HG02970 (cell line): ENCODE measurements around the gene MASP1.
"Not testable (repeated sequence)": the region's sequence is repeated elsewhere in the genome, so short reads cannot be mapped to it uniquely, and the experiment has no call there.

Experiments used
- ATAC-seq: cut with Tn5 transposase; IDR thresholded peaks from one replicate; pipeline ENCODE4 v1.9.1; 2021; ENCODE audit warnings: mild to moderate bottlenecking, moderate library complexity, moderate number of reproducible peaks; ENCODE audit not compliant: unreplicated experiment, low FRiP score

The MASP1 gene

GRCh38 chr3:187269486-187269885 lies 22.1 kb downstream of the MASP1 start:
- no peak for ATAC-seq

DNA sequence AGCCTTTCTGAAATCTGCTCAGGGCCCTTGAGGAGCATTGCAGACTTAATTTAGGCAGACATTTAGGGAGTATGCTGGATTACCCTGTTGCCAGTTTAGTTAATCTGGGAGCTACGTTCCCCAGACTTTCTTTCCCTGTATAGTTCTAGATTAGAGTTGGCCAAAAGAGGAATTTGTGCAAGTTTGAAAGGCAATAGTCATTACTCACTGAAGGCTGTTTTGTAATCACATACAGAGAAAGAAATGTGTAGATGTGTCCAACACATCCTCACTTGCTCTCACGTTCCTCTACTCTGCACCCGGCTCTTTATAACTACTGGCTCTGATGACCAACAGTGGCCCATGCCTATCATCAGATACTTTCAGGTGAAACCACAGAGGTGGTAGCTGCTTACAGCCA lies 24.2 kb downstream of the MASP1 start:
- no peak for ATAC-seq

- no peak for ATAC-seq
These were observed 24.8 kb downstream of the MASP1 start for GRCh38 chr3:187266691-187267090.

DNA sequence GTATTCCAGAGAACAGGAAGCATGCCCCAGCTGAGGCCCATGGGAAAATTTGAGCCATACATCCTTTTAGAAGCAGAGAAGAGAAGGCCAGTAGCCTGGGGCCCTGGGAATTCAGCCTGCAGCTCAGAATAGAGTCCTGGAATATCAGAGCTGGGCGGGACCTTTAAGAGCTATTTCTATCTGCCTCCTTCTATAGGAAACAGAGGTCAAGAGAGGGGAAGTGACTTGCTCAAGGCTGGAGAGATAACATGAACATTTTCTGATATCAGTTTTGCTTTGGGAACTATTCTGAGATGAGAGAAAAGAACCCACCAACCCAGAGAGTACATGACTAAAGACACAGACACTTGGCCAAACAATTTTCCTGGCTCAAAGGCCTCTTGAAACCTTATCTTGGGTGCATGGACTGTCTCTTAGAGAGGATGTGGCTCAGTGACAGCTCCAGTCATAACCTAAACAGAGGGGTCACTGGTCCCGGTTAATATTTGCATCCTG lies 26.0 kb downstream of the MASP1 start:
- ATAC-seq, result no peak

GRCh38 chr3:187264911-187265310 lies 26.6 kb downstream of the MASP1 start:
- ATAC-seq, result no peak

DNA sequence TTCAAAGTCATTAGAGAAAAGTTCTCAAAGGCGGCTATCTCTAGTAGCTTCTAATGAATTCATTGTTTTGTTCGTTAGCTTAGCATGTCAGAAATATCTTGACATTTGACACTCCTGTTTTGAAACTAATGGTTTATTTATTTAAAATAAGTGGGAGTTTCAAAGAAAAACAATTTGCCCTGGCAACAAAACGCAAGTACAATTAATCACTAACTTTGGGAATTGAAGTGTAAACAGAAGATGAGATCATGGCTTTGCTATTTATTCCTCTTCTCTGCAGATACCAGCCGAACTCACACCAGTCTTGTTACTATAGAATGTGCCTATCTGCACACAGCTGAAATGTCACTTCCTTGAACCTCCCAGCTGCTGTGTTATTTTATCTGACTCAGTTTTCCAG lies 27.5 kb downstream of the MASP1 start:
- ATAC-seq, result no peak

- ATAC-seq, result no peak
These were observed 28.3 kb downstream of the MASP1 start for GRCh38 chr3:187263270-187263669.

GRCh38 chr3:187262360-187262759 lies 29.2 kb downstream of the MASP1 start:
- no peak for ATAC-seq

GRCh38 chr3:187261541-187261969 lies 30.0 kb downstream of the MASP1 start:
- no peak for ATAC-seq

- ATAC-seq, result no peak
These were observed 32.4 kb downstream of the MASP1 start for GRCh38 chr3:187259171-187259570.

DNA sequence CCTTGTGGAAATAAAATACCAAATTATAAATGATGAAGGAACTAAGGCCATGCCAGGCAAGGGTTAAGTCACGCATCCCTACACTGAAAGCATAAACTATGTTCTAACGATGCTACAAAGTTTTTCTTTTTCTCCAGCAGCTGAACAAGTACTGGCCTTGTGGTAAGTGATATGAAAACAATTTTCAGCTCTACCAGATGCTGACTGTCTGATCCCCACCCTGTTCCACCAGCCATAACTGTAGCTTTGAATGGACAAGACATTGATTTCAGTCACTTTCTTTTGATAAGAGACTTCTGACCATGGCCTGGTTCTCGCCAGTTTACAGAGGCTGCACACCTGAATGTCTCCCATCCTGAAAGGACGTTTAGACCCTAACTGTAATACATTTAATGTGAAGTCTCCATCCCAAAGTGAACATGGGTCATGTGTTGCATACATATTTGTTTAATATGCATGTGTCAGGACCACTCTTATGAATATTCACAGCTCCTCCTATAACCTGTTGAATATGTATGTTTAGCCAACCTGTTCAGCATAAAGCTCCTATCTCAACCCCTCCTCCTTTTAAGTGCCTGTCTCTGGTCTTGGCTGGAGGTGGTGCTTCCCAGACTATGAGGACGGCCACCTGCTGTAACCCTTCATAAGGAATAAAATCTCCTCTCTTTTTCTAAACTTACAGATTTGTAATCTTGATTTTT lies 33.4 kb downstream of the MASP1 start:
- no peak for ATAC-seq

DNA sequence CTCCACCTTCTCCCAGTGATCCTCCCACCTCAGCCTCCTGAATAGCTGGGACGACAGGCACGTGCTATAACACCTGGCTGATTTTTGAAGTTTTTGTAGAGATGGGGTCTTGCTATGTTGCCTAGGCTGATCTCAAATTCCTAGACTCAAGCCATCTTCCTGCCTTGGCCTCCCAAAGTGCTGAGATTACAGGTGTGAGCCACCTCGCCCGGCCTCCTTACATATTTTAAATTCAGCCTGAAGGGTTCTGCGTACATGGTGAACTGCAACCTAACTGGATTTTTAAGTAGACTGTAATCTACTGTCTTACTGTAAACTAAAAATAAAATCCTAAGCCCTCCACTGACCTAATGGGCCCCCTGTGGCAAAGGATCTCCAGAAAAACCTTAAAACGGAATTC lies 34.1 kb downstream of the MASP1 start:
- no peak for ATAC-seq

GRCh38 chr3:187256051-187256616 lies 35.4 kb downstream of the MASP1 start:
- ATAC-seq, result no peak

DNA sequence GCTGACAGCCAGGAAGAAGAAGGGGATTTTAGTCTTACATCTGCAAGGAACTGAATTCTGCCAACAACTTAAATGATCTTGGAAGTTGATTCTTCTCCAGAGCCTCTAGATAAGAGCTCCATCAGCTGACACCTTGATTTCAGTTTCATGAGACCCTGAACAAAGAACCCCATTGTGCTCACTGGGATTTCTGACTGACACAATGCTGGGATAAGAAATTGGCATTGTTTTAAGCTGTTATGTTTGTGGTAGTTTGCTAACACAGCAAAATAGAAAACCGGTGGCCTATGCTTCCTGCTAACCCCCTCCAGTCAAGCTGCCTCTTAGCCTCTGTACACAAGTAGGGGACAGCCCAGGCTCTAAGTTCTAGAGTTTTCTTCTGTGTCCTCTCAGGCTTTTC lies 36.2 kb downstream of the MASP1 start:
- ATAC-seq, result no peak

DNA sequence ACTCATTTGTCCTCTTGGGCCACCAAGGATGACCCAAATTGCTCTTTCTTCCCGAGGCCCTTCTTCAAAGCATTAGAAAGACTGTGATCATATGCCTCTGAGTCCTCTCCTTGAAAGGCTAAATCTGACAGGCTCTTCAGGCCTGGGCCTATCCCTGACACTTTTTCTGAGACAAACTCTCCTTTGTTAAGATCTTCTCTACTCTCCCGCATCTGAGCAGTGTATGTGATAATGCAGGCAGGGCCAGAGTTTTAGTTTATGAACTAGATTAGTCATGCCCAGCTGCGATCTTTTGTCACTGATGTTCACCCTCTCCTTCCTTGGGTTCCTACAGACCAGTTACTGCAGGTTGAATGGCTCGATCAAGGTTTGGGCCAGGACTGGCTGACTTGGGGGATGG lies 39.2 kb downstream of the MASP1 start:
- no peak for ATAC-seq

DNA sequence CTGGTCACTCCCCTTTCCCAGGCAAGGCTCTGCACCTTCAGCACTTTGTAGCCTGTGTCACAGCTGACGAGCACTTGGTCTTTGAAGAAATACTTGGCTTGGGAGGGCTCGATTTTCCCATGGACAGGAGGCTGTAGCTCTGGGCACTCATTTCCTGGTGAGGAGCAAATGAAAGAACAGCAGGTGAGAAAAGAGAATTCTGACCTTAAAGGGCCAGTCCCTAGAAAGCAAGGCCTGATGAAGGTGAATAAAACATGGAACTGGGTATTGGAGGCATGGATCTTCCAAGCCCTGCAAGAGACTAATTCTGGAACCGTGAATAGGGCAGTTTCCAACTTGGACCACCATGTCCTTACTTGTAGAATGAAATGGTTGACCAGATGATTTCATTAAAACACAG lies 39.9 kb downstream of the MASP1 start:
- no peak for ATAC-seq

- ATAC-seq, result no peak
These were observed 44.1 kb downstream of the MASP1 start for GRCh38 chr3:187247398-187247797.

- no peak for ATAC-seq
These were observed 47.5 kb downstream of the MASP1 start for GRCh38 chr3:187243933-187244524.

GRCh38 chr3:187242900-187243299 lies 48.6 kb downstream of the MASP1 start:
- no peak for ATAC-seq

DNA sequence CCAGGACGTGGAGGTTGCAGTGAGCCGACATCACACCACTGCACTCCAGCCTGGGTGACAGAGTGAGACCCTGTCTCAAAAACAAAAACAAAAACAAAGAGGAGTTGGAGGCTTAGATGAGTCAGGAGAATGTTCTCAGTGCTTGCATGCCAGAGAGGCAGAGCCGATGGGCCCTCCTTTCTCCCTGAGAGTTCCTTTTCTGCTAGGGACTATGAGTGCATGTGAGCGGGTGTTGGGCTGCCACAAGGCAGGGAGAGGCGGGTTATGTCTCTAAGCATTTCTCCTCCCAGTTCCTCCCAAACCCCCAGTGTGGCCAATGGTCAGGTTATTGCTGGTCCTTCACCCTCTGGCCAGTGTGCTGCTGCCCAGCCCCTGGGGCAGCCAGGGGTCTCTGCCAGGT lies 49.1 kb downstream of the MASP1 start:
- ATAC-seq, result no peak

DNA sequence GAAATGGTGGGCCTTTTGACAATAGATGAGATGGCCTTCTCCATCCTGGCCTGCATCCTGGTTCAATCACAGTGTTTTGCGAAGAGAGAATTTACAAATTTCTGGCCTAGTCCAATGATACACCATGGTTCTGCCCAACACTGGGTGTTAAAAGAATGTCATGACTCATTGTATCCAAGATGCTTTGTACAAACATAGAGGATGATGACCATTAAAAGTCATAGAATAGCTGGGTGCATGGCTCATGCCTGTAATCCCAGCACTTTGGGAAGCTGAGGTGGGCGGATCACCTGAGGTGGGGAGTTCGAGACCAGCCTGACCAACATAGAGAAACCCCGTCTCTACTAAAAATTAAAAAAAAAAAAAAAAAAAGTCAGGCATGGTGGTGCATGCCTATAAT lies 52.7 kb downstream of the MASP1 start:
- ATAC-seq, result not testable (repeated sequence)

DNA sequence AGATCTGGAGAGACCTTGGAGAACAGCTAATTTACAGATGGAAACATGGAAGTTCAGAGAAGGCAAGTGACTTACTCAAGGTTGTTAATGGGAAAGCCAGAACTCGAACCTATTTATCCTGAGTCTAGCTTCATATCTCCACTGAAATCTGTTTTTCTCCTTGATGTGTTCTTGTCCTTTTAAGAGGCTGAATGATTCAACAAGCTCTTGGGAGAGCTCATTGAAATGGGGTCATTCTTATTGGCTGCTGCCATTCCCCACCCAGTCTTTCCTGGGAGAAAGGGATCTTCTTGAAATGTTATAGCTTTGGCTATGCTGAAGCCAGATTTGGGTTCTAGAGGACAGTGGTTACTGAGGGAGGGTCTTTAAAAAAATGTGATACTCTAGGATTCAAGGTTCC lies 53.3 kb downstream of the MASP1 start:
- ATAC-seq, result no peak
